GM12878 (cell line): ENCODE data around the gene ULBP1. TPM values are rescaled to one million over a fixed set of nuclear protein-coding genes. Genes with fewer than 3 reads are reported as not detected.

Source experiments
- ATAC-seq: fragments of 200-7000 bp; cut with Tn5 transposase; 3 replicates; pipeline ENCODE4 v1.9.1; 2020; ENCODE audit warnings: mild to moderate bottlenecking, moderate library complexity
- BruUV-seq: library from RNA; stranded (reverse); fragments of 400-500 nt; replicated peaks from 2 replicates; lab custom pipeline; 2021; lab: Mats Ljungman, UMichigan
- CTCF ChIA-PET: fragments of 300-600 bp; sonication (Branson Sonifier 250); formaldehyde crosslinking; extraction: SDS; loops from one replicate; lab custom pipeline; 2021; ENCODE audit warnings: inconsistent platforms; lab: Yijun Ruan, JAX
- POLR2A ChIA-PET: fragments of 350-600 bp; formaldehyde crosslinking; extraction: SDS; loops from one replicate; lab custom pipeline; 2021; ENCODE audit warnings: inconsistent platforms; lab: Charles Lee
- RAD21 ChIA-PET: fragments of 300-600 bp; sonication (Branson Sonifier 250); formaldehyde crosslinking; loops from one replicate; lab custom pipeline; 2023; ENCODE audit warnings: antibody characterized with exemption; ENCODE audit not compliant: unreplicated experiment; lab: Charles Lee
- SMC1A ChIA-PET: fragments of 300-600 bp; sonication (Branson Sonifier 250); formaldehyde crosslinking; loops from one replicate; lab custom pipeline; 2023; ENCODE audit not compliant: unreplicated experiment, uncharacterized antibody; lab: Charles Lee
- DNase-seq: peaks from one replicate; pipeline ENCODE4 v3.0.0-alpha.2; 2011; ENCODE audit warnings: low read depth, low spot score
- FAIRE-seq: peaks from 3 replicates; lab custom pipeline; 2011; peaks lifted over from hg19 to GRCh38; lab: Jason Lieb, UNC
- H2AFZ ChIP-seq: 2 replicates; pipeline ENCODE4 v1.6.0; 2011; ENCODE audit warnings: low read depth, low read length, control low read depth; ENCODE audit not compliant: control insufficient read depth
- H3K27ac ChIP-seq: 2 replicates; pipeline ENCODE4 v1.5.1; 2011; ENCODE audit warnings: control low read depth; ENCODE audit not compliant: control insufficient read depth, insufficient read depth
- H3K27me3 ChIP-seq, 2 experiments: replicated peaks in 1 of 2; 2 replicates each; pipeline versions ENCODE4 v1.6.0 to v1.6.1; 2011; ENCODE audit warnings: low read length in 1 of 2; ENCODE audit not compliant: control insufficient read depth in 2 of 2, insufficient read depth in 2 of 2
- H3K36me3 ChIP-seq, 2 experiments: 2 replicates each; pipeline ENCODE4 v1.5.1; 2011; ENCODE audit warnings: low read length in 1 of 2; ENCODE audit not compliant: control insufficient read depth in 2 of 2, insufficient read depth in 2 of 2
- H3K4me1 ChIP-seq: 2 replicates; pipeline ENCODE4 v1.6.1; 2011; ENCODE audit warnings: mild to moderate bottlenecking, low read length, moderate library complexity, mixed read lengths; ENCODE audit not compliant: control insufficient read depth, insufficient read depth
- H3K4me2 ChIP-seq: 2 replicates; pipeline ENCODE4 v1.6.0; 2011; ENCODE audit warnings: control low read depth; ENCODE audit not compliant: control insufficient read depth, insufficient read depth
- H3K4me3 ChIP-seq: fragments of 200-600 bp; sonication (generic); 2 replicates; pipeline ENCODE4 v1.5.1; 2016
- H3K79me2 ChIP-seq: 2 replicates; pipeline ENCODE4 v1.6.0; 2011; ENCODE audit warnings: low read length; ENCODE audit not compliant: control insufficient read depth, insufficient read depth
- H3K9ac ChIP-seq: 2 replicates; pipeline ENCODE4 v1.8.0; 2011; ENCODE audit warnings: low read length, control low read depth, mixed read lengths; ENCODE audit not compliant: control insufficient read depth, insufficient read depth
- H3K9me3 ChIP-seq: replicated peaks from 3 replicates; pipeline ENCODE4 v1.5.1; 2011; ENCODE audit warnings: mild to moderate bottlenecking, low read length; ENCODE audit not compliant: control insufficient read depth, insufficient read depth
- H4K20me1 ChIP-seq: 2 replicates; pipeline ENCODE4 v1.6.0; 2011; ENCODE audit not compliant: control insufficient read depth, insufficient read depth
- BMI1 ChIP-seq: fragments of 450-650 bp; IDR thresholded peaks from 2 replicates; pipeline ENCODE4 v1.6.1; 2016; ENCODE audit warnings: mild to moderate bottlenecking, moderate library complexity, borderline replicate concordance
- EED ChIP-seq: sonication (generic); IDR thresholded peaks from 2 replicates; pipeline ENCODE4 v1.6.1; 2016; ENCODE audit warnings: antibody characterized with exemption, low read depth
- EP300 ChIP-seq, 2 experiments: fragments of 150-350 bp in 1 of 2; IDR thresholded peaks; 2 replicates each; pipeline ENCODE4 v1.6.1; 2011 to 2012; ENCODE audit warnings: low read depth in 2 of 2, low read length in 2 of 2, borderline replicate concordance in 1 of 2, improper control_type of control experiment in 1 of 2, inconsistent platforms in 1 of 2; ENCODE audit not compliant: control insufficient read depth in 1 of 2
- IKZF1 ChIP-seq: fragments of 450-650 bp; conservative IDR thresholded peaks from 2 replicates; pipeline ENCODE4 v1.6.1; 2017; ENCODE audit warnings: antibody characterized with exemption, mild to moderate bottlenecking
- IRF5 ChIP-seq: fragments of 450-650 bp; IDR thresholded peaks from 2 replicates; pipeline ENCODE4 v1.6.1; 2017; ENCODE audit warnings: borderline replicate concordance
- JUND ChIP-seq: IDR thresholded peaks from 2 replicates; pipeline ENCODE4 v1.6.1; 2012; ENCODE audit warnings: low read depth, mild to moderate bottlenecking, low read length, improper control_type of control experiment, moderate library complexity
- KAT2A ChIP-seq: conservative IDR thresholded peaks from 2 replicates; pipeline ENCODE4 v1.6.1; 2011; ENCODE audit warnings: low read depth, low read length; ENCODE audit not compliant: control insufficient read depth
- LARP7 ChIP-seq: fragments of 450-650 bp; IDR thresholded peaks from 2 replicates; pipeline ENCODE4 v1.6.1; 2017; ENCODE audit warnings: mild to moderate bottlenecking
- NBN ChIP-seq: fragments of 450-650 bp; IDR thresholded peaks from 2 replicates; pipeline ENCODE4 v1.6.1; 2016
- PAX8 ChIP-seq: fragments of 450-650 bp; IDR thresholded peaks from 2 replicates; pipeline ENCODE4 v1.6.1; 2017; ENCODE audit warnings: mild to moderate bottlenecking, moderate library complexity
- PKNOX1 ChIP-seq: fragments of 450-650 bp; IDR thresholded peaks from 2 replicates; pipeline ENCODE4 v1.6.1; 2016; ENCODE audit warnings: mild to moderate bottlenecking
- POLR2AphosphoS2 ChIP-seq: IDR thresholded peaks from 2 replicates; pipeline ENCODE4 v1.6.1; 2011; ENCODE audit warnings: low read depth, mild to moderate bottlenecking, low read length, improper control_type of control experiment, moderate library complexity
- RAD51 ChIP-seq: fragments of 450-650 bp; IDR thresholded peaks from 2 replicates; pipeline ENCODE4 v1.6.1; 2016; ENCODE audit warnings: moderate library complexity, mild to moderate bottlenecking, inconsistent platforms
- RELA ChIP-seq: fragments of 450-650 bp; IDR thresholded peaks from 2 replicates; pipeline ENCODE4 v1.8.0; 2014; ENCODE audit warnings: borderline replicate concordance; ENCODE audit not compliant: partially characterized antibody
- RELB ChIP-seq: fragments of 450-650 bp; IDR thresholded peaks from 2 replicates; pipeline ENCODE4 v1.6.1; 2017; ENCODE audit warnings: low read depth, mild to moderate bottlenecking, moderate library complexity
- RFX5 ChIP-seq: IDR thresholded peaks from 2 replicates; pipeline ENCODE4 v1.6.1; 2011; ENCODE audit warnings: low read depth, low read length, improper control_type of control experiment
- SPI1 ChIP-seq: IDR thresholded peaks from 2 replicates; pipeline ENCODE4 v1.6.1; 2011; ENCODE audit warnings: low read depth, mild to moderate bottlenecking, low read length, moderate library complexity, borderline replicate concordance; ENCODE audit not compliant: insufficient read depth
- TCF7 ChIP-seq: IDR thresholded peaks from 2 replicates; pipeline ENCODE4 v1.6.1; 2014; ENCODE audit warnings: antibody characterized with exemption, borderline replicate concordance
- USF2 ChIP-seq: IDR thresholded peaks from 2 replicates; pipeline ENCODE4 v1.6.1; 2011; ENCODE audit warnings: low read depth, low read length, improper control_type of control experiment, borderline replicate concordance
- ZNF622 ChIP-seq: fragments of 450-650 bp; IDR thresholded peaks from 2 replicates; pipeline ENCODE4 v1.6.1; 2017; ENCODE audit warnings: mild to moderate bottlenecking, inconsistent platforms
- WGBS: methylation state at CpG from one replicate; pipeline ENCODE4 v1.1.6; 2016; ENCODE audit warnings: low lambda C conversion rate; ENCODE audit not compliant: insufficient replicate concordance, insufficient coverage; ENCODE audit errors: missing lambda C conversion rate; 5-methylcytosine and 5-hydroxymethylcytosine counted together
- in situ Hi-C: fragments of 300-500 bp; cut with MboI; formaldehyde crosslinking; loops from 9 replicates; pipeline ENCODE4 v1.14.3; 2018; ENCODE audit warnings: mixed read lengths
- intact Hi-C: fragments of 100-400 bp; cut with micrococcal nuclease; formaldehyde crosslinking; loops from one replicate; pipeline ENCODE4 v1.14.2; 2022; ENCODE audit not compliant: unreplicated experiment
- polyA plus RNA-seq, 11 experiments: library from polyadenylated mRNA; depleted of rRNA in 4 of 11; unstranded in 6 of 11; stranded (reverse) in 5 of 11; fragments of >200 nt; fragmentation: Nextera tagmentation in 4 of 11; fragmentation: Illumina TruSeq in 1 of 11; extraction: Ambion mirVana in 4 of 11; extraction: Trizol in 1 of 11; gene quantifications; 1 replicate in 1 of 11; 2 replicates in 10 of 11; pipeline versions ENCODE4 v1.2.1 to v1.2.3, GENCODE V29; 2011 to 2016; ENCODE audit warnings: inconsistent platforms in 2 of 11, missing spikeins in 2 of 11, low read depth in 1 of 11
- total RNA-seq, 4 experiments: library from RNA; depleted of rRNA in 3 of 4; stranded (reverse); fragments of >200 nt in 3 of 4; fragmentation: Illumina TruSeq in 1 of 4; extraction: Trizol in 1 of 4; gene quantifications; 2 replicates each; pipeline versions ENCODE4 v1.2.1 to v1.2.3, GENCODE V29; 2013 to 2021

ULBP1 gene
- total and polyA plus RNA-seq, 10 of the 15 experiments (the other 5 are each of a cell fraction or from before 2014, with no cell fraction given): 0.02 to 0.12 (median 0.04) TPM; not detected in 7

GRCh38 chr6:150001295-150002008, 37.7 kb downstream of the ULBP1 start:
- in situ Hi-C loops (no loop called here), intact Hi-C loops (no loop called here)
- 1% methylated on average over 3 of the region's 3 CpGs for WGBS
- Histone ChIP-seq H3K79me2 (no peaks in the 10 kb centered on the region), H3K4me2 (0 out of 2 replicates have a peak overlapping the region, but pooled peaks have one; percentile 19), H3K27me3 (peaks cover 0 to 3% of the 10 kb centered on the region in 2 experiments; a peak in 1 of 4 replicates), H3K36me3 (no peaks in the 10 kb centered on the region), H3K4me3 (no peak overlapping the region), H2AFZ (no peak overlapping the region), H3K4me1 (peaks cover 37% of the 10 kb centered on the region), H3K9me3 (peaks cover 8% of the 10 kb centered on the region; the same call in 2 of the 3 replicates), H3K27ac (peak overlapping the region; percentile 33; the same call in 1 of the 2 replicates), H4K20me1 (no peaks in the 10 kb centered on the region; the same call in 1 of the 2 replicates), H3K9ac (no peak overlapping the region)
- DNase-seq (peak; percentile 67), FAIRE-seq (peak; percentile 97), ATAC-seq (peak; percentile 40)
- SMC1A ChIA-PET: no interaction called here
- RAD21 ChIA-PET: no interaction called here
- POLR2A ChIA-PET: interaction anchor here (0.6 kb wide), 1 partner anchor 119 kb away, joined by 3 read pairs; no protein-coding TSS in a partner anchor
- BruUV-seq: no TSS peak
- CTCF ChIA-PET: no interaction called here
- TF ChIP-seq NBN (peak; percentile 64; the same call in 1 of the 2 replicates), EED (peak; percentile 87), TCF7 (peak; percentile 70; the same call in 1 of the 2 replicates), IKZF1 (peak; percentile 95), BMI1 (peak; percentile 49; the same call in 1 of the 2 replicates), RELB (peak; percentile 85), RAD51 (no peak), EP300 (IDR thresholded peaks at IDR 0.05; ENCODE audit: borderline replicate concordance in 1 of 2, control insufficient read depth in 1 of 2, low read depth in 2 of 2, low read length in 2 of 2) (peak; percentile 16 to 36; a peak in 1 of 4 replicates), USF2 (no peak), PAX8 (no peak), KAT2A (no peak), LARP7 (no peak), SPI1 (no peak), POLR2AphosphoS2 (no peak), ZNF622 (no peak), IRF5 (no peak), JUND (no peak), PKNOX1 (peak; percentile 53; the same call in 1 of the 2 replicates), RFX5 (no peak), RELA (peak; percentile 47)
